Measurements from ENCODE around the gene PECR. TPM values are rescaled to one million over a fixed set of nuclear protein-coding genes. Genes with fewer than 3 reads are reported as not detected.

The PECR gene
- total and polyA plus RNA-seq, 7 donors: 1.9 to 4.8 (median 2.5) TPM

- TF ChIP-seq, protein P1, sequence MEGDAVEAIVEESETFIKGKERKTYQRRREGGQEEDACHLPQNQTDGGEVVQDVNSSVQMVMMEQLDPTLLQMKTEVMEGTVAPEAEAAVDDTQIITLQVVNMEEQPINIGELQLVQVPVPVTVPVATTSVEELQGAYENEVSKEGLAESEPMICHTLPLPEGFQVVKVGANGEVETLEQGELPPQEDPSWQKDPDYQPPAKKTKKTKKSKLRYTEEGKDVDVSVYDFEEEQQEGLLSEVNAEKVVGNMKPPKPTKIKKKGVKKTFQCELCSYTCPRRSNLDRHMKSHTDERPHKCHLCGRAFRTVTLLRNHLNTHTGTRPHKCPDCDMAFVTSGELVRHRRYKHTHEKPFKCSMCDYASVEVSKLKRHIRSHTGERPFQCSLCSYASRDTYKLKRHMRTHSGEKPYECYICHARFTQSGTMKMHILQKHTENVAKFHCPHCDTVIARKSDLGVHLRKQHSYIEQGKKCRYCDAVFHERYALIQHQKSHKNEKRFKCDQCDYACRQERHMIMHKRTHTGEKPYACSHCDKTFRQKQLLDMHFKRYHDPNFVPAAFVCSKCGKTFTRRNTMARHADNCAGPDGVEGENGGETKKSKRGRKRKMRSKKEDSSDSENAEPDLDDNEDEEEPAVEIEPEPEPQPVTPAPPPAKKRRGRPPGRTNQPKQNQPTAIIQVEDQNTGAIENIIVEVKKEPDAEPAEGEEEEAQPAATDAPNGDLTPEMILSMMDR (IDR thresholded peaks at IDR 0.05): no peak
- H3K4me3 ChIP-seq: no peak overlapping the region
- no peak overlapping the region for H3K27ac ChIP-seq
- ATAC-seq (no peak), DNase-seq (no peak)
- peaks cover 28% of the 10 kb centered on the region for H3K4me1 ChIP-seq
- H3K9me3 ChIP-seq: no peaks in the 10 kb centered on the region
- H3K36me3 ChIP-seq (ENCODE audit: insufficient read depth in 1 of 2, low read depth in 1 of 2): peaks cover 9 to 63% of the 10 kb centered on the region in 2 donors
- intact Hi-C loops (cut with DNase I): no loop called here
- no peaks in the 10 kb centered on the region for H3K27me3 ChIP-seq (ENCODE audit: insufficient read depth in 3 of 3, low read length in 2 of 3)
- 82 to 88% (median 84%) methylated on average over 4 of the region's 4 CpGs for WGBS, 3 donors
Observed at GRCh38 chr2:216112926-216113325, 31.3 kb upstream of the PECR start.

- Histone ChIP-seq H3K27me3 (ENCODE audit: insufficient read depth in 3 of 3, low read length in 2 of 3) (peaks cover 0 to 3% (median 3%) of the 10 kb centered on the region in 3 donors), H3K4me3 (no peak overlapping the region), H3K36me3 (ENCODE audit: insufficient read depth in 1 of 2, low read depth in 1 of 2) (peaks cover 7 to 45% of the 10 kb centered on the region in 2 donors), H3K9me3 (no peaks in the 10 kb centered on the region), H3K4me1 (peaks cover 25% of the 10 kb centered on the region), H3K27ac (no peak overlapping the region)
- ATAC-seq: no peak
- intact Hi-C loops (cut with DNase I): no loop called here
- DNase-seq: no peak
- WGBS, 3 donors: 64 to 77% (median 77%) methylated on average over 7 of the region's 7 CpGs
- TF ChIP-seq, protein P1 (IDR thresholded peaks at IDR 0.05): no peak
Observed at GRCh38 chr2:216111122-216111521, 29.5 kb upstream of the PECR start.

DNA sequence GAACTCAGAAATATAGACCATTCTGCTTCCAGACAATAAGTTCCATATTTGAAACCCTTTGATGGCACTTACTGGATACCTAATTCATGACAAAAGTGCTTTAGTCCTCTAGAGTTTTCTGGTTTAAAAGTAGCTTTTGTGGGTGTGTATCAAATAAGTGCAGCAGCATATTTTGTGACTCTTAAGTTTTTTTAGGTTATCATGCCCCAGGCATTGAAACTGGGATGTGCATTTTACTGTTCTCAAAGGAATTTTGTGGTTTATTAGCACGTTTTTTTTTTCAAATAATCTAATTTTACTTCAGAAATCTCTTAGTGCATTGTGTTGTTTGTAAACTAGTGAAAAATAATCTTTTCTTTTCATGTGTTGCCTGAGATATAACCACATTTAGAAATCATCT, 29.0 kb upstream of the PECR start:
- TF ChIP-seq, protein P1 (IDR thresholded peaks at IDR 0.05): no peak
- intact Hi-C loops (cut with DNase I): no loop called here
- Histone ChIP-seq H3K9me3 (no peaks in the 10 kb centered on the region), H3K4me1 (peaks cover 20% of the 10 kb centered on the region), H3K27me3 (ENCODE audit: insufficient read depth in 3 of 3, low read length in 2 of 3) (peaks cover 0 to 3% (median 3%) of the 10 kb centered on the region in 3 donors), H3K27ac (peak overlapping the region; percentile 93), H3K4me3 (peak overlapping the region; percentile 88), H3K36me3 (ENCODE audit: insufficient read depth in 1 of 2, low read depth in 1 of 2) (peaks cover 7 to 40% of the 10 kb centered on the region in 2 donors)
- DNase-seq (no peak), ATAC-seq (no peak)
- WGBS, 3 donors: 13 to 18% (median 17%) methylated on average over 1 of the region's 1 CpG

DNA sequence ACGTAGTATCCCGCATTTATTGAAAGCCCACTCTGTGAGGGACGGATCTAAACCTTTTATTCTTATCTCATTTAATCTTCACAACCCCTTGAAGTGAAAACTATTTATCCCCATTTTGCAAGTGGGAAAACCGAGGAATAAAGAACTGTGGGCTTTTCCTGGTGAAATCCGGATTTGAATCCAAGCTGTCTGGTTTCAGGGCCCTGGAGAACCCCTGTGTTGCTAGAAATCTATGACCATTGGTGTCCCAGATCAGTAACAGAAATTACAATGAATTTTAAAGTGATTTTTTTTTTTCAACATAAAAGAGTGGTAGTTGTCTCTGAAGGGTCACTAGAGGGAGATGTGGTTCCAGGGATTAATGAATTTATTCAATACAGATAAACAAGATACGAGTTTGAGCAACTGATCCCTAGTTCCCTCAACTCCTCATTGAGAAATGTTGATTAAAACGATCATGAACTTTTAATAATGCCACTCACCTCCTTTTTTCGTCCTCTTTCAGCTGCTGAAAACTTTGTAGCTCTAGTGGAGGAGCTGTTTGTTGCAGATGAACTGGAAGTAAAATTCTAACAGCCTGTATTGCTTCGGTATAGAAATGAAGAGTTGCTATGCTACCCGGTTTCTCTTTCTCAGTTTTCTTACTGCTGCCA, 28.5 kb upstream of the PECR start:
- Histone ChIP-seq H3K27ac (peak overlapping the region; percentile 93), H3K36me3 (ENCODE audit: insufficient read depth in 1 of 2, low read depth in 1 of 2) (peaks cover 7 to 37% of the 10 kb centered on the region in 2 donors), H3K4me1 (peaks cover 15% of the 10 kb centered on the region), H3K27me3 (ENCODE audit: insufficient read depth in 3 of 3, low read length in 2 of 3) (peaks cover 0 to 3% (median 3%) of the 10 kb centered on the region in 3 donors), H3K4me3 (peak overlapping the region; percentile 88), H3K9me3 (no peaks in the 10 kb centered on the region)
- intact Hi-C loops (cut with DNase I): no loop called here
- ATAC-seq (no peak), DNase-seq (no peak)
- TF ChIP-seq, protein P1 (IDR thresholded peaks at IDR 0.05): no peak
- 5 to 8% (median 7%) methylated on average over 10 of the region's 10 CpGs for WGBS, 3 donors
